CD4-positive, CD25-positive, alpha-beta regulatory T cell (primary cell): Measurements from ENCODE around the gene SPDYC. TPM values are rescaled to one million over a fixed set of nuclear protein-coding genes. Genes with fewer than 3 reads are reported as not detected.
A peak's percentile ranks its signal among the peaks of the same experiment; 100 is the strongest.

Experiments
- ATAC-seq, 2 donors: fragments of 150-1000 bp; cut with Tn5 transposase; one replicate each; pipeline ENCODE4 v1.10.0; 2021; ENCODE audit warnings: low read depth in 2 of 2, moderate number of reproducible peaks in 2 of 2, moderate library complexity in 1 of 2
- DNase-seq, 3 donors: peaks; one replicate each; pipeline versions ENCODE4 v3.0.0 to v3.0.0-alpha.2; 2012 to 2022; ENCODE audit warnings: mixed read lengths in 1 of 3
- H3K27ac ChIP-seq: one replicate; pipeline ENCODE4 v1.7.0; 2013; ENCODE audit warnings: mild to moderate bottlenecking, low read length; ENCODE audit not compliant: insufficient read depth, poor library complexity, severe bottlenecking
- H3K27me3 ChIP-seq: one replicate; pipeline ENCODE4 v1.7.0; 2013; ENCODE audit warnings: low read length; ENCODE audit not compliant: control insufficient read depth, insufficient read depth
- H3K36me3 ChIP-seq: one replicate; pipeline ENCODE4 v1.7.0; 2013; ENCODE audit warnings: mild to moderate bottlenecking, low read length, moderate library complexity; ENCODE audit not compliant: control insufficient read depth, insufficient read depth
- H3K4me1 ChIP-seq: 2 replicates; pipeline ENCODE4 v1.7.0; 2013; ENCODE audit warnings: mild to moderate bottlenecking, low read length; ENCODE audit not compliant: insufficient read depth, control insufficient read depth, poor library complexity, severe bottlenecking
- H3K4me3 ChIP-seq: one replicate; pipeline ENCODE4 v1.7.0; 2013; ENCODE audit warnings: low read depth, mild to moderate bottlenecking, low read length, moderate library complexity
- H3K9me3 ChIP-seq, 2 experiments: 1 replicate in 1 of 2; 2 replicates in 1 of 2; pipeline ENCODE4 v1.7.0; 2013; ENCODE audit warnings: low read length in 2 of 2, mild to moderate bottlenecking in 1 of 2, moderate library complexity in 1 of 2; ENCODE audit not compliant: control insufficient read depth in 2 of 2
- H3K27ac Mint-ChIP-seq, 3 donors: one replicate each; pipeline ENCODE4 v1.8.0; 2020 to 2022; ENCODE audit warnings: mild to moderate bottlenecking in 3 of 3, mixed read lengths in 3 of 3, moderate library complexity in 2 of 3
- H3K27me3 Mint-ChIP-seq: one replicate; pipeline ENCODE4 v1.8.0; 2022; ENCODE audit warnings: mild to moderate bottlenecking, mixed read lengths
- H3K36me3 Mint-ChIP-seq: one replicate; pipeline ENCODE4 v1.8.0; 2020; ENCODE audit warnings: mixed read lengths
- H3K4me1 Mint-ChIP-seq, 4 donors: one replicate each; pipeline ENCODE4 v1.8.0; 2020 to 2022; ENCODE audit warnings: mixed read lengths in 4 of 4, mild to moderate bottlenecking in 1 of 4
- H3K4me3 Mint-ChIP-seq, 4 donors: one replicate each; pipeline ENCODE4 v1.8.0; 2020 to 2022; ENCODE audit warnings: mild to moderate bottlenecking in 4 of 4, mixed read lengths in 4 of 4, moderate library complexity in 3 of 4
- H3K9me3 Mint-ChIP-seq, 7 donors: one replicate each; pipeline ENCODE4 v1.8.0; 2020 to 2022; ENCODE audit warnings: mixed read lengths in 7 of 7, mild to moderate bottlenecking in 3 of 7, moderate library complexity in 2 of 7
- polyA plus RNA-seq, 4 donors: library from polyadenylated mRNA; unstranded; fragments of 300-500 nt; fragmentation: Illumina TruSeq; gene quantifications; one replicate each; pipeline ENCODE4 v1.2.3, GENCODE V29; 2021
- total RNA-seq: library from RNA; stranded (reverse); gene quantifications from one replicate; pipeline ENCODE4 v1.2.3, GENCODE V29; 2022

The SPDYC gene
- total and polyA plus RNA-seq, 5 donors from 2014 or later, result not detected

DNA sequence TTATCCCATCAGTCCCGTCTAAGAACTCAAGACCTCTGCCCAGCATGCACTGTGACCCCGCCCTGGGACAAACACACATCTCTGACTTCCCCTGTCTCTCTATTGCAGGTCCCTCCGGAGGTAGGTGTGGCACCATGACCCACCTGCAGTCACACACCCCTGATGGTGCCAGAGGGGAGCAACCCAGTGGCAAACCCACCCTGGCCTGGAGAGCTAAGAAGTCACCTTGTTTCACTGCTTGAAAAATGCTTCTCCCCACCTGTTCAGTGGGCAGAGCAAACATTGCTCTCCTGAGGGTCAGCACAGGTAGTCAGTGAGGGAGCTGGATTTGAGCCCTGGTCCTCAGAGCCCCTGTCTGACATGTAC lies 35.6 kb downstream of the SPDYC start:
- ATAC-seq (no peak), DNase-seq (no peak)
- H3K4me1 ChIP-seq, result no peaks in the 10 kb centered on the region
- H3K4me1 Mint-ChIP-seq, result no peaks in the 10 kb centered on the region
- H3K9me3 ChIP-seq, result no peaks in the 10 kb centered on the region
- H3K27me3 Mint-ChIP-seq, result no peaks in the 10 kb centered on the region
- no peak overlapping the region for H3K4me3 ChIP-seq
- H3K36me3 Mint-ChIP-seq, result peaks cover 26% of the 10 kb centered on the region
- H3K4me3 Mint-ChIP-seq, result no peak overlapping the region
- H3K9me3 Mint-ChIP-seq, result no peaks in the 10 kb centered on the region
- H3K27me3 ChIP-seq, result no peaks in the 10 kb centered on the region
- peaks cover 44% of the 10 kb centered on the region for H3K36me3 ChIP-seq
- H3K27ac Mint-ChIP-seq, result no peak overlapping the region
- H3K27ac ChIP-seq, result no peak overlapping the region

- no peaks in the 10 kb centered on the region for H3K9me3 Mint-ChIP-seq
- H3K27ac Mint-ChIP-seq, result no peak overlapping the region
- H3K9me3 ChIP-seq, result no peaks in the 10 kb centered on the region
- H3K4me3 ChIP-seq, result no peak overlapping the region
- H3K27me3 ChIP-seq, result no peaks in the 10 kb centered on the region
- H3K4me1 Mint-ChIP-seq, result no peaks in the 10 kb centered on the region
- H3K36me3 Mint-ChIP-seq, result peaks cover 26% of the 10 kb centered on the region
- no peak overlapping the region for H3K4me3 Mint-ChIP-seq
- no peak for DNase-seq
- H3K4me1 ChIP-seq, result no peaks in the 10 kb centered on the region
- ATAC-seq, result no peak
- H3K36me3 ChIP-seq, result peaks cover 50% of the 10 kb centered on the region
- H3K27me3 Mint-ChIP-seq, result no peaks in the 10 kb centered on the region
- no peak overlapping the region for H3K27ac ChIP-seq
Measured at GRCh38 chr11:65206441-65206841, 36.4 kb downstream of the SPDYC start.

DNA sequence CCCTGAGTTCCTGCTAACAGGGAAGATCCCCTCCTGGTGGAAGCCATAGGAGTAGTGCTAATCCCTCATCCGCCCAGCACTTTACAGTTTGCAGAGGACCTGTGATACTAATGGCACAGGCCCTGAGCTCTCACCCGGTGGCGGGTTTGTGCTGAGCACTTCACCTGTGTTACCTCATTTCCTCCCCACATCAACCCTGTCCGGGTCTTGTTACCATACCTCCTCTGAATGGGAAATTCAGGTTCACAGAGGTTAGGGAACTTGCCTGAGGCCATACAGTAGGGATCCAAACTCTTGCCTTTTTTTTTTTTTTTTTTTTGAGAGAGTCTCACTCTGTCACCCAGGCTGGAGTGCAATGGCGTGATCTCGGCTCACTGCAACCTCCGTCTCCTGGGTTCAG lies 36.9 kb downstream of the SPDYC start:
- DNase-seq (no peak), ATAC-seq (no peak)
- H3K9me3 ChIP-seq, result no peaks in the 10 kb centered on the region
- peaks cover 51% of the 10 kb centered on the region for H3K36me3 ChIP-seq
- no peak overlapping the region for H3K4me3 ChIP-seq
- no peak overlapping the region for H3K4me3 Mint-ChIP-seq
- no peak overlapping the region for H3K27ac Mint-ChIP-seq
- H3K36me3 Mint-ChIP-seq, result peaks cover 26% of the 10 kb centered on the region
- H3K27ac ChIP-seq, result no peak overlapping the region
- H3K9me3 Mint-ChIP-seq, result no peaks in the 10 kb centered on the region
- H3K27me3 ChIP-seq, result no peaks in the 10 kb centered on the region
- no peaks in the 10 kb centered on the region for H3K4me1 Mint-ChIP-seq
- no peaks in the 10 kb centered on the region for H3K27me3 Mint-ChIP-seq
- H3K4me1 ChIP-seq, result no peaks in the 10 kb centered on the region

DNA sequence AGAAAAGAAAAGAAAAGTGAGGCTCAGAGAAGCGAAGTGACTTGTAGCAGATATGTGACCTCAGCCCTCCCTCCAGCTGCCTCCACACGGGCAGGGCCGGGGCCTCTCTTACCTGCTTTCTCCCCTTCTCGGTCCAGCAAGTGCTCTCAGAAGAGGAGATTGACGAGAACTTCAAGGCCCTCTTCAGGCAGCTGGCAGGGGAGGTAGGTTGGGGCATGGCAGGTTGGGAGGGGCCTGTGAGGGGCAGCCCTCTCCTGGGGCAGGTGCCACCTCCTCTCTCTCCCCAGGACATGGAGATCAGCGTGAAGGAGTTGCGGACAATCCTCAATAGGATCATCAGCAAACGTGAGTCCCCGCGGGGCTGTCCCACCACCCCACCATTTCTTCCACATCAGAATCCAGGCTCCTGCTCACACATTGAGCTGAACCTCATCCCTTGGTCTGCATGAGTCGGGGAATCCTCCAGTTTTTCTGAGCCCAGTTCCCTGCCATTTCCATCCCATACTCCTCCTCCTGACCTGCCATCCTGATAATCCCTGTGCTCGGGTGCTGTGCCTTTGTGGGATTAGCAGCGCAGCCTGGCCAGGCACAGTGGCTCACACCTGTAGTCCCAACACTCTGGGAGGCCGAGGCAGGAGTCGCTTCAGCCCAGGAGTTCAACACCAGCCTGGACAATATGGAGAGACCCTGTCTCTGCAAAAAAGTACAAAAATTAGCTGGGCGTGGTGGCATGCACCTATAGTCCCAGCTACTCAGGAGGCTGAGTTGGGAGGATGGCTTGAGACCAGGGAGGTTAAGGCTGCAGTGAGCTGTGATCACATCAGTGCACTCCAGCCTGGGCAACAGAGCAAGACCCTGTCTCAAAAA lies 38.1 kb downstream of the SPDYC start:
- no peak overlapping the region for H3K27ac ChIP-seq
- ATAC-seq, result no peak
- Mint-ChIP-seq H3K36me3 (peaks cover 26% of the 10 kb centered on the region), H3K27me3 (no peaks in the 10 kb centered on the region), H3K4me3 (no peak overlapping the region), H3K9me3 (no peaks in the 10 kb centered on the region), H3K27ac (peak overlapping the region in 2 of 3 donors; percentile 30 to 32), H3K4me1 (peaks cover 0 to 6% (median 2%) of the 10 kb centered on the region in 4 donors)
- H3K27me3 ChIP-seq, result no peaks in the 10 kb centered on the region
- DNase-seq, result no peak
- H3K9me3 ChIP-seq, result no peaks in the 10 kb centered on the region
- peaks cover 51% of the 10 kb centered on the region for H3K36me3 ChIP-seq
- H3K4me3 ChIP-seq, result no peak overlapping the region
- H3K4me1 ChIP-seq, result peaks cover 4% of the 10 kb centered on the region

DNA sequence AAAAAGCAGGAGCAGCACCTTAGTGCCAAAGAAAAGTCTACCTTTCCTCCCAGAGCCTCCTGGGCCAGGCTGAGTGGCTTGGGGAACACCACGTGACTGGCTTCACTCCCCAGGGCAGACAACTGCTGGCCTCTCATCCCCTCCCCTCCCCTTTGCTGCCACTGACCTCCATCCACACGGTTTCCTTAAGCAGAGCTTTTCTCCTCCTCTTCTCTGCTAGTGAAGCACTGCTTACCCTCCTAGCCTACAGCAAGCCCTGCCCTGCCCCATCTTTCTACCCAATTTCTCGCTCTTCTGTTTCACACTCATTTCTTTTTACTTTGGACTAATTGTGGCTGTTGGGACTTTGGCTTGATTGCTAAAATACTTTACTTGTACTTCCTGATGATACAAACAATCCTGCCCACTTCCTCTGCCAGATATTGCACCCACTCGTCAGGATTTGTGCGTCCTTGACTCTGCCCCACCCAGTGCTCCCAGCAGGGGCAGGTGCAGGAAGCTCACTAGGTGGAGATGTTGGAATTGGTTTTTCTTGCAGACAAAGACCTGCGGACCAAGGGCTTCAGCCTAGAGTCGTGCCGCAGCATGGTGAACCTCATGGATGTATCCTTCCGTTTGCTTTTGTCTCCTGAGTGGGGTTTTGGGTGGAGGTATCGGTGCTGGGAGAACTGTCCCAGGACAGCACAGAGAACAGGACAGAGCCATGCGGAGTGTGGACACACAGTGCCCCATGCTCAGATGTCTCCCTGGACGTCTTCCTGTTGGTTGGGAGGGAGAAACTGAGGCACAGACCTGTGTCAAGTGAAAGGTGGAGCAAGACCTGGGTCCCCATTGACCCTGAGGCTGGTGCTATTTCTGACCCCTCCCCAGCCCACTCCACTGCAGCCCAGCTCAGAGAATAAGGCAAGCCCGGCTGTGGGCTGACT lies 39.0 kb downstream of the SPDYC start:
- Histone ChIP-seq H3K27me3 (no peaks in the 10 kb centered on the region), H3K4me1 (peaks cover 12% of the 10 kb centered on the region), H3K4me3 (no peak overlapping the region), H3K9me3 (no peaks in the 10 kb centered on the region), H3K27ac (no peak overlapping the region), H3K36me3 (peaks cover 51% of the 10 kb centered on the region)
- no peak for ATAC-seq
- DNase-seq, result no peak
- H3K4me3 Mint-ChIP-seq, result no peak overlapping the region
- no peaks in the 10 kb centered on the region for H3K9me3 Mint-ChIP-seq
- H3K27ac Mint-ChIP-seq, result peak overlapping the region; percentile 30 to 57 (median 37)
- H3K36me3 Mint-ChIP-seq, result peaks cover 26% of the 10 kb centered on the region
- peaks cover 0 to 11% (median 6%) of the 10 kb centered on the region in 4 donors for H3K4me1 Mint-ChIP-seq
- no peaks in the 10 kb centered on the region for H3K27me3 Mint-ChIP-seq

- no peaks in the 10 kb centered on the region for H3K9me3 ChIP-seq
- peaks cover 20% of the 10 kb centered on the region for H3K36me3 Mint-ChIP-seq
Measured at GRCh38 chr11:65209711-65210360, 39.8 kb downstream of the SPDYC start.

DNA sequence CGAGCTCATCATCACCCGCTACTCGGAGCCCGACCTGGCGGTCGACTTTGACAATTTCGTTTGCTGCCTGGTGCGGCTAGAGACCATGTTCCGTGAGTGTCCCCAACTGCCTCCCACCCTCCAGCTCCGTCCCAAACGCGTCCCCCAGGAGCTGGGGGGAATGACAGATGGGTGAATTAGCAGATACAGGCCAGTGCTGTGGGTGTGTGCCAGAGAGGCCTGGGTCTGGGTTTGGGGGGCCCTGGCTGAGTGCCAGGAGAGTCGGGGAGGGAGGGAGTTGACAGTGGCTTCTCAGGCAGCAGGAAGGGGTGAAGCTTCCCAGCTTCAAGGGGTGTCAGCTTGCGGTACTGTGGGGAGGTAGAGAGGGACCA lies 40.3 kb downstream of the SPDYC start:
- H3K9me3 ChIP-seq, result no peaks in the 10 kb centered on the region
- H3K27ac ChIP-seq, result no peak overlapping the region
- H3K36me3 Mint-ChIP-seq, result peaks cover 20% of the 10 kb centered on the region
- H3K4me3 ChIP-seq, result no peak overlapping the region
- no peaks in the 10 kb centered on the region for H3K9me3 Mint-ChIP-seq
- no peak overlapping the region for H3K4me3 Mint-ChIP-seq
- peaks cover 0 to 23% (median 12%) of the 10 kb centered on the region in 4 donors for H3K4me1 Mint-ChIP-seq
- H3K27me3 ChIP-seq, result no peaks in the 10 kb centered on the region
- no peak for DNase-seq
- ATAC-seq, result no peak
- H3K4me1 ChIP-seq, result peaks cover 19% of the 10 kb centered on the region
- H3K36me3 ChIP-seq, result peaks cover 51% of the 10 kb centered on the region
- H3K27ac Mint-ChIP-seq, result no peak overlapping the region
- H3K27me3 Mint-ChIP-seq, result no peaks in the 10 kb centered on the region

More at GRCh38 chr11:65209711-65210360, 39.8 kb downstream of the SPDYC start:
- Mint-ChIP-seq H3K27me3 (no peaks in the 10 kb centered on the region), H3K4me3 (no peak overlapping the region), H3K9me3 (no peaks in the 10 kb centered on the region), H3K27ac (no peak overlapping the region), H3K4me1 (peaks cover 0 to 19% (median 11%) of the 10 kb centered on the region in 4 donors)
- peaks cover 19% of the 10 kb centered on the region for H3K4me1 ChIP-seq
- no peak overlapping the region for H3K4me3 ChIP-seq
- DNase-seq, result no peak
- H3K36me3 ChIP-seq, result peaks cover 51% of the 10 kb centered on the region
- no peak for ATAC-seq
- H3K27me3 ChIP-seq, result no peaks in the 10 kb centered on the region
- H3K27ac ChIP-seq, result no peak overlapping the region
